ENCODE measurements around the gene P2RY11. TPM values are rescaled to one million over a fixed set of nuclear protein-coding genes. Genes with fewer than 3 reads are reported as not detected.

The P2RY11 gene
- total RNA-seq, 1 donor from 2014 or later = 42.6 TPM

- no peaks in the 10 kb centered on the region for H3K27me3 Mint-ChIP-seq
- no peaks in the 10 kb centered on the region for H3K4me1 Mint-ChIP-seq
- H3K27ac Mint-ChIP-seq = no peak overlapping the region
- ChIA-PET CTCF (no interaction called here), POLR2A (interaction anchor here (1.2 kb wide), 1 partner anchor 36 kb away, joined by 3 read pairs; no protein-coding TSS in a partner anchor)
- ATAC-seq (ENCODE audit: low read depth) (no peak), DNase-seq (no peak)
- peaks cover 85% of the 10 kb centered on the region for H3K36me3 Mint-ChIP-seq (ENCODE audit: low read depth)
- TF ChIP-seq CTCF (IDR thresholded peaks at IDR 0.05) = no peak
- intact Hi-C loops (cut with micrococcal nuclease) = no loop called here
- no peak overlapping the region for H3K4me3 Mint-ChIP-seq
- H3K9me3 Mint-ChIP-seq = no peaks in the 10 kb centered on the region
Observed at GRCh38 chr19:10138879-10139795, 27.6 kb downstream of the P2RY11 start.

- ATAC-seq (ENCODE audit: low read depth) = no peak
- Mint-ChIP-seq H3K9me3 (no peaks in the 10 kb centered on the region), H3K4me3 (no peak overlapping the region), H3K36me3 (ENCODE audit: low read depth) (peaks cover 87% of the 10 kb centered on the region), H3K27ac (no peak overlapping the region), H3K4me1 (no peaks in the 10 kb centered on the region), H3K27me3 (no peaks in the 10 kb centered on the region)
- no peak for DNase-seq
- ChIA-PET POLR2A (interaction anchor here (1.2 kb wide), 1 partner anchor 37 kb away, joined by 3 read pairs; no protein-coding TSS in a partner anchor), CTCF (no interaction called here)
- intact Hi-C loops (cut with micrococcal nuclease) = no loop called here
- no peak for TF ChIP-seq CTCF (IDR thresholded peaks at IDR 0.05)
Observed at GRCh38 chr19:10139952-10140351, 28.5 kb downstream of the P2RY11 start.

- ATAC-seq (ENCODE audit: low read depth) (no peak), DNase-seq (no peak)
- Mint-ChIP-seq H3K36me3 (ENCODE audit: low read depth) (peaks cover 91% of the 10 kb centered on the region), H3K27me3 (no peaks in the 10 kb centered on the region), H3K9me3 (no peaks in the 10 kb centered on the region), H3K4me1 (no peaks in the 10 kb centered on the region), H3K27ac (no peak overlapping the region), H3K4me3 (no peak overlapping the region)
- intact Hi-C loops (cut with micrococcal nuclease) = no loop called here
- ChIA-PET POLR2A (no interaction called here), CTCF (no interaction called here)
- TF ChIP-seq CTCF (IDR thresholded peaks at IDR 0.05) = no peak
Observed at GRCh38 chr19:10141479-10141878, 30.0 kb downstream of the P2RY11 start.

- intact Hi-C loops (cut with micrococcal nuclease) = no loop called here
- no peaks in the 10 kb centered on the region for H3K4me1 Mint-ChIP-seq
- ATAC-seq (ENCODE audit: low read depth) (no peak), DNase-seq (no peak)
- H3K27me3 Mint-ChIP-seq = no peaks in the 10 kb centered on the region
- ChIA-PET POLR2A (no interaction called here), CTCF (no interaction called here)
- H3K4me3 Mint-ChIP-seq = no peak overlapping the region
- no peak for TF ChIP-seq CTCF (IDR thresholded peaks at IDR 0.05)
- peaks cover 90% of the 10 kb centered on the region for H3K36me3 Mint-ChIP-seq (ENCODE audit: low read depth)
- H3K27ac Mint-ChIP-seq = no peak overlapping the region
- H3K9me3 Mint-ChIP-seq = no peaks in the 10 kb centered on the region
Observed at GRCh38 chr19:10141973-10142372, 30.5 kb downstream of the P2RY11 start.

GRCh38 chr19:10142701-10143375, 31.3 kb downstream of the P2RY11 start:
- Mint-ChIP-seq H3K4me3 (no peak overlapping the region), H3K4me1 (no peaks in the 10 kb centered on the region), H3K36me3 (ENCODE audit: low read depth) (peaks cover 86% of the 10 kb centered on the region), H3K27ac (no peak overlapping the region), H3K9me3 (no peaks in the 10 kb centered on the region), H3K27me3 (no peaks in the 10 kb centered on the region)
- ATAC-seq (ENCODE audit: low read depth) (no peak), DNase-seq (no peak)
- intact Hi-C loops (cut with micrococcal nuclease) = no loop called here
- ChIA-PET POLR2A (interaction anchor here (0.6 to 0.7 kb wide), 3 partner anchors 41 to 405 kb away, joined by 3 to 7 read pairs (median 5); no protein-coding TSS in a partner anchor), CTCF (no interaction called here)
- TF ChIP-seq CTCF (IDR thresholded peaks at IDR 0.05) = no peak
